Measurements from ENCODE around the gene PDE10A. TPM values are rescaled to one million over a fixed set of nuclear protein-coding genes. Genes with fewer than 3 reads are reported as not detected.

The PDE10A gene
- polyA plus RNA-seq, 3 donors, result not detected

DNA sequence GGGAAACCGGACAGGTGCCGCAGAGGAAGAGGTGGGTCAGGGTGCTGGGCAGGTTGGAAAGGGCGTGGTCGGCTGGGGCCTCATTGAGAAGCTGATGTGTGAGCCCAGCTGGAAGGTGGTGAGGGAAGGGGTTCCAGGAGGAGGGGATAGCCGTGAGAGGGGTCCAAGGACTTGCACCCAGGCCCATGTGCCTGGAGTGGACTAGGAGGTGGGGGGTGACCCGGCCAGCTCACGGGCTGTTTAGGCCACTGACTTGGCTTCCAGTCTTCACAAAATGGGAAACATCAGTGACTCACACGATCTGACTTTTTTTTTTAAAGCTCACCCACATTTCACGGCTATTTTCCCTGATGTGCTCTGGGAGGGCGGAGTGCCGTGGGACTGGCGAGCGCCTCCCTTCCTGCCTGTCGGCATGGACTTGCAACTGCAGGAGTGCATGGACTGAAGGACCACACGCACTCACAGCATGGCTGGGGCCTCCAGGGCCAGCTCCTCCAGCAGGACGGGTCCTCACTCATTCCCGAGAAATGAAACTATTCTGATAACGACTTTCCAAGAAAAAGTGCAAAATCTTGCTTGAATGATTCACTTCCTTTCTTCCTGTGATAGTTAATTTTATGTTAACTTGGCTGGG is 13.5 kb upstream of the PDE10A start:
- no peak overlapping the region for H3K9ac ChIP-seq (ENCODE audit: insufficient read depth, low read length, poor library complexity, severe bottlenecking)
- peaks cover 3 to 6% (median 5%) of the 10 kb centered on the region in 3 donors for H3K27me3 Mint-ChIP-seq (ENCODE audit: low read depth in 3 of 3)
- H3K4me3 Mint-ChIP-seq, result no peak overlapping the region
- DNase-seq, result no peak
- no peak overlapping the region for H2AFZ ChIP-seq (ENCODE audit: insufficient read depth, low read depth, low read length, poor library complexity, severe bottlenecking)
- no peaks in the 10 kb centered on the region for H3K4me1 ChIP-seq (ENCODE audit: control insufficient read depth in 1 of 2, insufficient read depth in 2 of 2, low read length in 2 of 2)
- intact Hi-C loops (cut with micrococcal nuclease), result no loop called here
- H3K9me3 Mint-ChIP-seq, result peaks cover 0 to 8% (median 2%) of the 10 kb centered on the region in 7 donors
- no peaks in the 10 kb centered on the region for H3K79me2 ChIP-seq (ENCODE audit: insufficient read depth, low read length)
- no peak overlapping the region for H3K27ac ChIP-seq (ENCODE audit: low read depth in 1 of 2, low read length in 2 of 2)
- H3K9me3 ChIP-seq (replicated peaks in 1 of 2; ENCODE audit: control insufficient read depth in 1 of 2, insufficient read depth in 1 of 2, low read length in 2 of 2), result no peaks in the 10 kb centered on the region
- no peak overlapping the region for H3K27ac Mint-ChIP-seq
- no peak overlapping the region for H3K4me2 ChIP-seq (replicated peaks; ENCODE audit: extremely low read depth, low read length, poor library complexity, severe bottlenecking)
- no peaks in the 10 kb centered on the region for H3K36me3 Mint-ChIP-seq
- H3K36me3 ChIP-seq (replicated peaks in 1 of 2; ENCODE audit: control insufficient read depth in 1 of 2, insufficient read depth in 2 of 2, low read length in 2 of 2), result no peaks in the 10 kb centered on the region
- H3K4me3 ChIP-seq (replicated peaks in 1 of 3; ENCODE audit: low read depth in 2 of 3, low read length in 3 of 3), result no peak overlapping the region
- WGBS (ENCODE audit: insufficient coverage), result 92% methylated on average over 16 of the region's 18 CpGs
- TF ChIP-seq, protein P1, sequence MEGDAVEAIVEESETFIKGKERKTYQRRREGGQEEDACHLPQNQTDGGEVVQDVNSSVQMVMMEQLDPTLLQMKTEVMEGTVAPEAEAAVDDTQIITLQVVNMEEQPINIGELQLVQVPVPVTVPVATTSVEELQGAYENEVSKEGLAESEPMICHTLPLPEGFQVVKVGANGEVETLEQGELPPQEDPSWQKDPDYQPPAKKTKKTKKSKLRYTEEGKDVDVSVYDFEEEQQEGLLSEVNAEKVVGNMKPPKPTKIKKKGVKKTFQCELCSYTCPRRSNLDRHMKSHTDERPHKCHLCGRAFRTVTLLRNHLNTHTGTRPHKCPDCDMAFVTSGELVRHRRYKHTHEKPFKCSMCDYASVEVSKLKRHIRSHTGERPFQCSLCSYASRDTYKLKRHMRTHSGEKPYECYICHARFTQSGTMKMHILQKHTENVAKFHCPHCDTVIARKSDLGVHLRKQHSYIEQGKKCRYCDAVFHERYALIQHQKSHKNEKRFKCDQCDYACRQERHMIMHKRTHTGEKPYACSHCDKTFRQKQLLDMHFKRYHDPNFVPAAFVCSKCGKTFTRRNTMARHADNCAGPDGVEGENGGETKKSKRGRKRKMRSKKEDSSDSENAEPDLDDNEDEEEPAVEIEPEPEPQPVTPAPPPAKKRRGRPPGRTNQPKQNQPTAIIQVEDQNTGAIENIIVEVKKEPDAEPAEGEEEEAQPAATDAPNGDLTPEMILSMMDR (IDR thresholded peaks at IDR 0.05), result no peak
- H3K4me1 Mint-ChIP-seq, result no peaks in the 10 kb centered on the region
- no peaks in the 10 kb centered on the region for H3K27me3 ChIP-seq (ENCODE audit: control insufficient read depth in 2 of 2, insufficient read depth in 2 of 2, low read length in 2 of 2)
- H4K20me1 ChIP-seq (ENCODE audit: insufficient read depth, low read length), result no peaks in the 10 kb centered on the region

DNA sequence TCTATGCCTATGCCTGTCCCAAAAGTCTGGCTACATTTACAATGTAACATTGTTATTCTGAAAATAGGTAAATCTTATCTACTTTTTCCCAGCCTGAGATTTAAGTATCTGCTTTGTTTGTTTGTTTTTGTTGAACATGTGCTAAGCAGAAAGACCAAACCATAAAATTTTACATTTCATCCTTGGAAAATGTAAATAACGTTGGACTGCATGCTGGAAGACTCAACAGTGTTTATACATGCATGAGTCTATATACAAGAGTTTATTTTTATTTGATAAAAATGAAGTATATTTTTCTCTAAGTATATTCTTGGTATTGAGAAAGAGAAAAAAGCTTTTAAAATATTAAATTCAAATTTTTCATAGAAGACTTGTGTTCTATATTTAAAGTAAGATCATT is 12.1 kb upstream of the PDE10A start:
- Histone ChIP-seq H3K4me3 (replicated peaks in 1 of 3; ENCODE audit: low read depth in 2 of 3, low read length in 3 of 3) (no peak overlapping the region), H2AFZ (ENCODE audit: insufficient read depth, low read depth, low read length, poor library complexity, severe bottlenecking) (no peak overlapping the region), H3K9ac (ENCODE audit: insufficient read depth, low read length, poor library complexity, severe bottlenecking) (no peak overlapping the region), H3K4me2 (replicated peaks; ENCODE audit: extremely low read depth, low read length, poor library complexity, severe bottlenecking) (no peak overlapping the region), H3K79me2 (ENCODE audit: insufficient read depth, low read length) (no peaks in the 10 kb centered on the region), H3K4me1 (ENCODE audit: control insufficient read depth in 1 of 2, insufficient read depth in 2 of 2, low read length in 2 of 2) (no peaks in the 10 kb centered on the region), H4K20me1 (ENCODE audit: insufficient read depth, low read length) (no peaks in the 10 kb centered on the region), H3K27ac (ENCODE audit: low read depth in 1 of 2, low read length in 2 of 2) (no peak overlapping the region), H3K9me3 (replicated peaks in 1 of 2; ENCODE audit: control insufficient read depth in 1 of 2, insufficient read depth in 1 of 2, low read length in 2 of 2) (no peaks in the 10 kb centered on the region), H3K36me3 (replicated peaks in 1 of 2; ENCODE audit: control insufficient read depth in 1 of 2, insufficient read depth in 2 of 2, low read length in 2 of 2) (no peaks in the 10 kb centered on the region), H3K27me3 (ENCODE audit: control insufficient read depth in 2 of 2, insufficient read depth in 2 of 2, low read length in 2 of 2) (no peaks in the 10 kb centered on the region)
- Mint-ChIP-seq H3K4me3 (no peak overlapping the region), H3K36me3 (no peaks in the 10 kb centered on the region), H3K9me3 (peaks cover 0 to 10% (median 2%) of the 10 kb centered on the region in 7 donors), H3K27ac (no peak overlapping the region), H3K4me1 (no peaks in the 10 kb centered on the region), H3K27me3 (ENCODE audit: low read depth in 3 of 3) (peaks cover 3 to 9% (median 4%) of the 10 kb centered on the region in 3 donors)
- intact Hi-C loops (cut with micrococcal nuclease), result no loop called here
- WGBS (ENCODE audit: insufficient coverage), result no CpG with 5 or more reads among the region's 1 CpG
- TF ChIP-seq, protein P1 (IDR thresholded peaks at IDR 0.05), result no peak
- no peak for DNase-seq

Data from CD14-positive monocyte (primary cell).